SIG-M5 (cell line): Measurements from ENCODE around the gene MESD.

Source experiments
- DNase-seq: peaks from one replicate; lab custom pipeline; 2025; lab: John Stamatoyannopoulos, UW

MESD gene

GRCh38 chr15:80902298-80902801 is 87.3 kb downstream of the MESD start:
- DNase-seq: no peak

- no peak for DNase-seq
These were observed 91.6 kb downstream of the MESD start for GRCh38 chr15:80898040-80898439.
